HFF-Myc (cell line): ENCODE data around the gene SOD1.

Source experiments
- DNase-seq: peaks from one replicate; pipeline ENCODE4 v3.0.0-alpha.2; 2011; ENCODE audit warnings: low read depth; ENCODE audit errors: extremely low read depth
- H3K4me3 ChIP-seq: replicated peaks from 2 replicates; pipeline ENCODE4 v1.5.1; 2011; ENCODE audit warnings: low read depth, mild to moderate bottlenecking, control low read depth, low read length
- CTCF ChIP-seq: IDR thresholded peaks from 2 replicates; pipeline ENCODE4 v1.5.1; 2012; ENCODE audit warnings: mild to moderate bottlenecking, low read depth, low read length, control low read depth; ENCODE audit errors: missing control alignments

The SOD1 gene

GRCh38 chr21:31710586-31710985, 51.1 kb downstream of the SOD1 start:
- no peak overlapping the region for H3K4me3 ChIP-seq
- DNase-seq, result no peak
- TF ChIP-seq CTCF, result no peak

- TF ChIP-seq CTCF, result no peak
- H3K4me3 ChIP-seq, result no peak overlapping the region
- no peak for DNase-seq
Measured at GRCh38 chr21:31711326-31711725, 51.8 kb downstream of the SOD1 start.

GRCh38 chr21:31711745-31712285, 52.3 kb downstream of the SOD1 start:
- H3K4me3 ChIP-seq, result no peak overlapping the region
- no peak for DNase-seq
- no peak for TF ChIP-seq CTCF

- DNase-seq, result no peak
- no peak overlapping the region for H3K4me3 ChIP-seq
- TF ChIP-seq CTCF, result no peak
Measured at GRCh38 chr21:31713115-31713514, 53.6 kb downstream of the SOD1 start.

- DNase-seq, result no peak
- TF ChIP-seq CTCF, result no peak
- H3K4me3 ChIP-seq, result no peak overlapping the region
Measured at GRCh38 chr21:31713973-31714740, 54.7 kb downstream of the SOD1 start.

GRCh38 chr21:31714741-31715365, 55.4 kb downstream of the SOD1 start:
- no peak overlapping the region for H3K4me3 ChIP-seq
- no peak for TF ChIP-seq CTCF
- DNase-seq, result no peak
